ENCODE results near the gene IL22RA2.

Gene IL22RA2

GRCh38 chr6:137099689-137100403, 73.6 kb downstream of the IL22RA2 start:
- no peak for DNase-seq (ENCODE audit: insufficient read length)
- FAIRE-seq: no peak

GRCh38 chr6:137097526-137097925, 75.9 kb downstream of the IL22RA2 start:
- DNase-seq (ENCODE audit: insufficient read length) (no peak), FAIRE-seq (peak; percentile 84)
- TF ChIP-seq POLR2AphosphoS5 (IDR thresholded peaks at IDR 0.05; ENCODE audit: low read depth, low read length): no peak
- no peak for TF ChIP-seq TAF1 (IDR thresholded peaks at IDR 0.05; ENCODE audit: borderline replicate concordance, low read depth, low read length)
- no peak for TF ChIP-seq POLR2A (IDR thresholded peaks at IDR 0.05; ENCODE audit: low read depth, low read length)

More at GRCh38 chr6:137099689-137100403, 73.6 kb downstream of the IL22RA2 start:
- no peak for TF ChIP-seq POLR2A (IDR thresholded peaks at IDR 0.05; ENCODE audit: low read depth, low read length)
- no peak for TF ChIP-seq POLR2AphosphoS5 (IDR thresholded peaks at IDR 0.05; ENCODE audit: low read depth, low read length)

GRCh38 chr6:137097057-137097456, 76.4 kb downstream of the IL22RA2 start:
- FAIRE-seq: no peak
- no peak for TF ChIP-seq POLR2AphosphoS5 (IDR thresholded peaks at IDR 0.05; ENCODE audit: low read depth, low read length)
- no peak for TF ChIP-seq TAF1 (IDR thresholded peaks at IDR 0.05; ENCODE audit: borderline replicate concordance, low read depth, low read length)
- no peak for TF ChIP-seq POLR2A (IDR thresholded peaks at IDR 0.05; ENCODE audit: low read depth, low read length)

GRCh38 chr6:137095651-137096238, 77.7 kb downstream of the IL22RA2 start:
- TF ChIP-seq POLR2AphosphoS5 (IDR thresholded peaks at IDR 0.05; ENCODE audit: low read depth, low read length) (no peak), POLR2A (IDR thresholded peaks at IDR 0.05; ENCODE audit: low read depth, low read length) (no peak), TAF1 (IDR thresholded peaks at IDR 0.05; ENCODE audit: borderline replicate concordance, low read depth, low read length) (no peak)
- DNase-seq (ENCODE audit: insufficient read length) (no peak), FAIRE-seq (peak; percentile 96)

More at GRCh38 chr6:137097057-137097456, 76.4 kb downstream of the IL22RA2 start:
- no peak for DNase-seq (ENCODE audit: insufficient read length)

- no peak for TF ChIP-seq POLR2A (IDR thresholded peaks at IDR 0.05; ENCODE audit: low read depth, low read length)
- no peak for TF ChIP-seq TAF1 (IDR thresholded peaks at IDR 0.05; ENCODE audit: borderline replicate concordance, low read depth, low read length)
- no peak for TF ChIP-seq POLR2AphosphoS5 (IDR thresholded peaks at IDR 0.05; ENCODE audit: low read depth, low read length)
- DNase-seq (ENCODE audit: insufficient read length) (no peak), FAIRE-seq (no peak)
Measured at GRCh38 chr6:137095093-137095492, 78.4 kb downstream of the IL22RA2 start.

GRCh38 chr6:137094411-137095008, 78.9 kb downstream of the IL22RA2 start:
- no peak for TF ChIP-seq POLR2A (IDR thresholded peaks at IDR 0.05; ENCODE audit: low read depth, low read length)
- TF ChIP-seq TAF1 (IDR thresholded peaks at IDR 0.05; ENCODE audit: borderline replicate concordance, low read depth, low read length): no peak
- no peak for TF ChIP-seq POLR2AphosphoS5 (IDR thresholded peaks at IDR 0.05; ENCODE audit: low read depth, low read length)
- peak; percentile 81 for FAIRE-seq
- no peak for DNase-seq (ENCODE audit: insufficient read length)
